Thyroid gland (tissue), 4 donors: ENCODE measurements around the gene ETV2.

Source experiments
- POLR2A ChIP-seq, 2 donors: fragments of 450-650 bp; IDR thresholded peaks; one replicate each; pipeline ENCODE4 v1.6.1; 2017; ENCODE audit warnings: antibody characterized with exemption in 2 of 2, mild to moderate bottlenecking in 2 of 2, moderate library complexity in 1 of 2
- TF ChIP-seq, protein P1 (sequence below), 6 experiments: fragments of 200-600 bp in 3 of 6; fragments of 450-650 bp in 3 of 6; sonication (generic) in 3 of 6; IDR thresholded peaks; one replicate each; pipeline ENCODE4 v1.5.1; 2016 to 2019; ENCODE audit warnings: antibody characterized with exemption in 6 of 6, mild to moderate bottlenecking in 2 of 6, inconsistent platforms in 1 of 6, moderate library complexity in 1 of 6

DNA sequence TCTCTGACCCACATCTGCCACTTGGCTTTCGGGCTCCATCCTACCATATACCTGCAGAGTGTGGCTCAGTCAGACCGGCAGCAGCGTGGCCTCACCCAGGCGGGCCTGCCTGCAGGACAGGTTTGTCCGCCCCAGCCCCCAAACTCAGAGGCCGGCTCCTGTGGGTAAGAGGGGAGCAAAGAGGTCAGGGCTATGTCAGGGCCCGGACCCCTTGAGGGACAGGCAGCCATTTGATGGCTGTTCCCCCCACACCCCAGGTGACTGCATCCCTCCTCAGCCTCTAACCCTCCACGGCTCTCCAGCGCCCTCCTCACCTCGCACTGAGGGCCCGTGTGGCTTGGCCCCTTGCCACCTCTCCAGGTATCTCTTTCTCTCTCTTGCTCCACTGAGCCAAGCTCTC lies 50.5 kb downstream of the ETV2 start:
- no peak for TF ChIP-seq POLR2A (IDR thresholded peaks at IDR 0.05)
- TF ChIP-seq, protein P1, sequence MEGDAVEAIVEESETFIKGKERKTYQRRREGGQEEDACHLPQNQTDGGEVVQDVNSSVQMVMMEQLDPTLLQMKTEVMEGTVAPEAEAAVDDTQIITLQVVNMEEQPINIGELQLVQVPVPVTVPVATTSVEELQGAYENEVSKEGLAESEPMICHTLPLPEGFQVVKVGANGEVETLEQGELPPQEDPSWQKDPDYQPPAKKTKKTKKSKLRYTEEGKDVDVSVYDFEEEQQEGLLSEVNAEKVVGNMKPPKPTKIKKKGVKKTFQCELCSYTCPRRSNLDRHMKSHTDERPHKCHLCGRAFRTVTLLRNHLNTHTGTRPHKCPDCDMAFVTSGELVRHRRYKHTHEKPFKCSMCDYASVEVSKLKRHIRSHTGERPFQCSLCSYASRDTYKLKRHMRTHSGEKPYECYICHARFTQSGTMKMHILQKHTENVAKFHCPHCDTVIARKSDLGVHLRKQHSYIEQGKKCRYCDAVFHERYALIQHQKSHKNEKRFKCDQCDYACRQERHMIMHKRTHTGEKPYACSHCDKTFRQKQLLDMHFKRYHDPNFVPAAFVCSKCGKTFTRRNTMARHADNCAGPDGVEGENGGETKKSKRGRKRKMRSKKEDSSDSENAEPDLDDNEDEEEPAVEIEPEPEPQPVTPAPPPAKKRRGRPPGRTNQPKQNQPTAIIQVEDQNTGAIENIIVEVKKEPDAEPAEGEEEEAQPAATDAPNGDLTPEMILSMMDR (IDR thresholded peaks at IDR 0.05) = no peak
